AG20443 (cell line): ENCODE measurements around the gene LILRB5.
"Not testable (repeated sequence)": the region's sequence is repeated elsewhere in the genome, so short reads cannot be mapped to it uniquely, and the experiment has no call there.

Experiments used
- DNase-seq: peaks from one replicate; pipeline ENCODE4 v3.0.0; 2012; ENCODE audit warnings: low spot score, mixed read lengths

Gene LILRB5

GRCh38 chr19:54257116-54257480, at the start of gene LILRB5:
LILRB5 (minus strand) TSS chr19:54257273; CDS start chr19:54257193, 80 bp downstream.
- no peak for DNase-seq

GRCh38 chr19:54305141-54305540, 48.1 kb upstream of the LILRB5 start:
- no peak for DNase-seq

GRCh38 chr19:54302257-54302656, 45.2 kb upstream of the LILRB5 start:
- no peak for DNase-seq

GRCh38 chr19:54299515-54299914, 42.4 kb upstream of the LILRB5 start:
- DNase-seq: no peak

GRCh38 chr19:54299126-54299498, 42.0 kb upstream of the LILRB5 start:
- no peak for DNase-seq

- DNase-seq: no peak
Measured at GRCh38 chr19:54298357-54299125, 41.5 kb upstream of the LILRB5 start.

GRCh38 chr19:54297759-54298305, 40.8 kb upstream of the LILRB5 start:
- no peak for DNase-seq

- no peak for DNase-seq
Measured at GRCh38 chr19:54294539-54294938, 37.5 kb upstream of the LILRB5 start.

- not testable (repeated sequence) for DNase-seq
Measured at GRCh38 chr19:54289160-54289559, 32.1 kb upstream of the LILRB5 start.

- peak; percentile 25 for DNase-seq
Measured at GRCh38 chr19:54287456-54287855, 30.4 kb upstream of the LILRB5 start.

- not testable (repeated sequence) for DNase-seq
Measured at GRCh38 chr19:54286283-54286682, 29.2 kb upstream of the LILRB5 start.

- DNase-seq: not testable (repeated sequence)
Measured at GRCh38 chr19:54285427-54286056, 28.5 kb upstream of the LILRB5 start.

- no peak for DNase-seq
Measured at GRCh38 chr19:54282686-54283470, 25.8 kb upstream of the LILRB5 start.

GRCh38 chr19:54281729-54282075, 24.6 kb upstream of the LILRB5 start:
- DNase-seq: not testable (repeated sequence)

GRCh38 chr19:54281007-54281728, 24.1 kb upstream of the LILRB5 start, which contains the start of gene LILRB2:
LILRB2 (minus strand) TSS chr19:54281110; CDS start chr19:54280496, 614 bp downstream.
- DNase-seq: no peak

GRCh38 chr19:54280441-54280840, 23.4 kb upstream of the LILRB5 start:
- DNase-seq: not testable (repeated sequence)

GRCh38 chr19:54280025-54280424, 23.0 kb upstream of the LILRB5 start:
- not testable (repeated sequence) for DNase-seq

- DNase-seq: no peak
Measured at GRCh38 chr19:54279406-54279962, 22.4 kb upstream of the LILRB5 start.

- not testable (repeated sequence) for DNase-seq
Measured at GRCh38 chr19:54278571-54279195, 21.6 kb upstream of the LILRB5 start.

GRCh38 chr19:54278056-54278455, 21.0 kb upstream of the LILRB5 start:
- not testable (repeated sequence) for DNase-seq

- not testable (repeated sequence) for DNase-seq
Measured at GRCh38 chr19:54277111-54277615, 20.1 kb upstream of the LILRB5 start.
